Left forelimb (tissue), 1 donor: ENCODE results near the gene TLR5.

Experiments
- DNase-seq: peaks from one replicate; pipeline ENCODE4 v3.0.0-alpha.2; 2018; ENCODE audit warnings: low spot score

TLR5 gene

DNA sequence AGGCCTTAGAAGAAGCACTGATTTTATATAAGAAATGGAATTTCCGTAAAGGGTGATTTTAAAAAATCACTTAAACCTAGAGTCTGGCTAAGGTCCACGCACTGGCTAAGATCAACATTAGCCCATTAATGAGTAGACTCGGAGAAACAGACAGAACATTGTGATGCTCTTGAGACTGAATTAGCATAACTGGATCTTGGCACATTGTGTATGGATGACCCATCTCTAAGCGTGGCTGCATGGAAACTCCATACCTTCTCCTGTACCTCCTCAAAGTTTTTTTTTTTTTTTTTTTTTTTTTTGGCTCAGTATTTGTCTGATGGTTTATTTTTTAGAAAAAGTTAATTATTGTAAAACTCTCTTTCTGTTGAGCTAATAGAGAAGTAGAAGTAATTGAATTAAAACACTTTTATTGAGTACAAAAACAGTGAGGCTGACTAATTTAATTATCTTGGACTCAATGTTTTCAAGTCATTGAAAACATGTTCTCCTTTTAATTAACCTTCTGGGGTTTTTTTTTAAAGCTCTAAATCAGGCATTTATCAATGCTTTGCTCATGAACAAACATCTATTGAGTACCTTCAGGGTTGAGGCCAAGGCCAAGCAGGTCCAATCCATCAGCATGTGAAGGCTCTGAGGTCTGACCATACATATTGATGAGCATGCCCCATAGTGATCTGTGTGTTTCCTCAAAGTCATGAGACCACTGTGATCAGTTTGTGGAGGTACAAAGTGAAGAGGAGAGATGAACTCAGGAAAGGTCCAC is 74.0 kb downstream of the TLR5 start:
- DNase-seq, result no peak

DNA sequence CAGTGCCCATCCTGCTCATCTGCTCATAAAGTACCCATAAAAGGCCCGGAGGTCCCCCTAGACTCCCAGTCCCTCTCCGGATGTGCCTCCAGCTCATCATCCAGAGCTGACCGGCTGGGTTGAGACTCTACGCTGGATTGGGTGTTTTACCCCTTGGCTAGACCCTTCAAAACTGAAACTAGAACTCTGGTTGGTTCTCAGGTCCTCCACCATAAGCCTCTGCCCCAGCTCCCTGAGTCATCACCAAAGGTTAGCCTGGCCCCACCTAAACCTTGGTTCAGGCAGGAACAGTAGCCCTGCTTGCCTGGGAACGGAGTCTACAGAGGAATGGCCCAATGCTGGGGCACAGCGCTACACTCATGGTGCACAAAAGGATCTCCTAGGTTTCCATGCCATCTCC is 75.1 kb downstream of the TLR5 start:
- DNase-seq, result no peak

DNA sequence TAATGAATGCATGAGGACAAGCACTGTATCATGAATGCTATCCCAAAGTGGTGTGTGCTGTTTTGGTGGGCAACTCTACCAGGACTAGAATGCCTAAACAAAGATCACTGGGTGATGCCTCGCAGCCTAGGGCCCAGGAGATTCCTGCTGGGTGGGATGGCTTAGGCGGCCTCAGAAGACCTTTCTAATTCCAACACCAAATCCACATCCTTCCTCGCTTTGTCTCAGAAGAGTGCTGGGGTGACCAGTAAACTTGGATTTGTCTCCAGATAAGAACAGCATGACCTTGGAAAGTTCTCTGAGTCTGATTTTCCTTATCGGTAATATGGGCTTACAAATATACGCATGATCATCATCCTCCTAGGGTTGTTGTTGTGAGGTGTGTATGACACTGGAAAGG is 76.6 kb downstream of the TLR5 start:
- no peak for DNase-seq

DNA sequence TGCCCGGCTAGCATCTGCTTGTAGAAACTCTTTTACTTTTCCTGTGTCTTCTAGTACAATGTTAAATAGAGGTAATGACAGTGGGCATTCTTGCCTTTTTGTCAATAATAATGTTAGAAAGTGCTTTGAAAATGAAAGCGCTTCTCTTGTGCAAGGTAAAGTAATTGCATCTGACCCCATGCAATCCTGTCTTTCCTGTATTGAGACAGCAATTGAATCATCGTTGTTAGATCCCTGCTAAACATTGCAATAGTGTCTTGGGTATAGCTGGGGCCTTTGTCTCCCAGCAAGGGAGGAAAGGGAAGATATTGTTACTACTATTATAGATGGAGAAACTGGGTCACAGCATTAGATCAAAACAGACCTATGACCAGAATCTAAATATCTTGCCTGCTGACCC is 80.9 kb downstream of the TLR5 start:
- DNase-seq, result no peak

DNA sequence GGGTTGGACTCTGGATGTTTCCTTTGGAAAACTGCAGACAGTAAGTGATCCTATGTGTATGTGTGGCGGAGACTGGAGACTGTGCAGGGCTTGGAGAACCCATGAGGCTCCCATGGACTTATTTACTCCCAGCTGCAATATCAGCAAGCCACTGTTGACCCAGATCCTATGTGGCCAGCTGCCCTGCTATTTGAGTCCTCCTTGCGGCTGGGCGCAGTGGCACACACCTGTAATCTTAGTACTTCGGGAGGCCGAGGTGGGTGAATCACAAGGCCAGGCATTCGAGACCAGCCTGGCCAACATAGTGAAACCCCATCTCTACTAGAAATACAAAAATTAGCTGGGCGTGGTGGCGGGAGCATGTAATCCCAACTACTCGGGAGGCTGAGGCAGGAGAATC is 83.5 kb downstream of the TLR5 start:
- DNase-seq, result no peak
